ENCODE data around the gene SH3PXD2A. TPM values are rescaled to one million over a fixed set of nuclear protein-coding genes. Genes with fewer than 3 reads are reported as not detected.
"Not testable (repeated sequence)": the region's sequence is repeated elsewhere in the genome, so short reads cannot be mapped to it uniquely, and the experiment has no call there.

SH3PXD2A gene
- total RNA-seq, 1 donor from 2014 or later = 8.3 TPM

DNA sequence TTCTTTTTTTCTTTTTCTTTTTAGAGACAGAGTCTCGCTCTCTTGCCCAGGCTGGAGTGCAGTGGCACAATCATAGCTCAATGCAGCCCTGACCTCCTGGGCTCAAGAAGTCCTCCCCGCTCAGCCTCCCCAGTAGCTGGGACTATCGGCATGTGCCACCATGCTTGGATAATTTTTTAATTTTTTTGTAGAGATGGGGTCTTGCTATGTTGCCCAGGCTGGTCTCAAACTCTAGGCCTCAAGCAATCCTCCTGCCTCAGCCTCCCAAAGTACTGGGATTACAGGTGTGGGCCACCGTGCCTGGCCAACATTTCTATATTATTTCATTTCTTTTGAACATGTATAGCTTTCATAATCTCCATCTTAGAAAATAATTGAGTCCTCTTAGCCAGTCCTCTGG is 42.1 kb downstream of the SH3PXD2A start:
- DNase-seq; H3K9me3 Mint-ChIP-seq; H3K36me3 Mint-ChIP-seq (ENCODE audit: low read depth); intact Hi-C loops (cut with micrococcal nuclease); H3K4me3 Mint-ChIP-seq; H3K27ac Mint-ChIP-seq; H3K4me1 Mint-ChIP-seq; H3K27me3 Mint-ChIP-seq: not testable (repeated sequence)

DNA sequence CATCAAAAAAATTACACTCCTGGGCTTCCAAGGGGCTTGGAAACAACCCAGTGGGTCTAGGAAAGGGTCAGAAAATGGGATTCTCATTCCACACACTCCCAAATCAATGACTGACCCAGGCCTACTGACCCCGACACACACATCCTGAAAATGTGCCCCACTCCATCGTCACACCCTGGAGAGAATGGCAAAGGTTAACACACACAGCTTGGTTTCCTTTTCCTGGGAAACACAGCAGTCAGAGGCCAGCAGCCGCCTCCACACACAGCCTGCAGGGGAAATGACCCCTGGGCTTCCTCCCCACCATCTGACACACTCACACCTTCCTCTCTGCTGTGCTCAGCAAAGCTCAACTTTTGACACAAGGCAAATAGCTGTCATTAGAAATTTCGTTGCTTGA is 42.9 kb downstream of the SH3PXD2A start:
- no peaks in the 10 kb centered on the region for H3K9me3 Mint-ChIP-seq
- H3K27me3 Mint-ChIP-seq = peaks cover 1% of the 10 kb centered on the region
- no peak overlapping the region for H3K27ac Mint-ChIP-seq
- DNase-seq = no peak
- H3K36me3 Mint-ChIP-seq (ENCODE audit: low read depth) = no peaks in the 10 kb centered on the region
- intact Hi-C loops (cut with micrococcal nuclease) = no loop called here
- no peak overlapping the region for H3K4me3 Mint-ChIP-seq
- peaks cover 5% of the 10 kb centered on the region for H3K4me1 Mint-ChIP-seq

DNA sequence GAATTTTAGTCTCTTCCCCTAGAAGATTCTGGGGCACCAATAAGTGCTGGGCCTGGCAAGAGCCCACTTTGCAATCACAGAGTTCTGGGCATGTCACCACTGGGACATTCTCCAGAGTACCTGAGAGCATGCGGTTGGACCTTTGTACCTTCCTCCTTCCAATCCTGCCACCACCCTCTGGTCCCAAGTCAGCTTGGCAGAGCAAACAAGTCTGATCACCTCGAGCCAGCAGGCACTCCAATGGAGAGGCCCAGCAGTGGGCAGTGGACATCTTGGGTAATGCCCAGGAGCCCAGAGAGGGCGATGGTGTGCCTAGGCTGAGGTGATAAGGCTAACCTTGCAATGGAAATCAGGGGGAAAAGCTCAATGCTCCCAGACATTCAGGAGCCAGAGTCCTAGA is 43.4 kb downstream of the SH3PXD2A start:
- H3K9me3 Mint-ChIP-seq = no peaks in the 10 kb centered on the region
- H3K36me3 Mint-ChIP-seq (ENCODE audit: low read depth) = no peaks in the 10 kb centered on the region
- no peak for DNase-seq
- no peak overlapping the region for H3K4me3 Mint-ChIP-seq
- peaks cover 5% of the 10 kb centered on the region for H3K4me1 Mint-ChIP-seq
- H3K27ac Mint-ChIP-seq = no peak overlapping the region
- intact Hi-C loops (cut with micrococcal nuclease) = no loop called here
- peaks cover 1% of the 10 kb centered on the region for H3K27me3 Mint-ChIP-seq

DNA sequence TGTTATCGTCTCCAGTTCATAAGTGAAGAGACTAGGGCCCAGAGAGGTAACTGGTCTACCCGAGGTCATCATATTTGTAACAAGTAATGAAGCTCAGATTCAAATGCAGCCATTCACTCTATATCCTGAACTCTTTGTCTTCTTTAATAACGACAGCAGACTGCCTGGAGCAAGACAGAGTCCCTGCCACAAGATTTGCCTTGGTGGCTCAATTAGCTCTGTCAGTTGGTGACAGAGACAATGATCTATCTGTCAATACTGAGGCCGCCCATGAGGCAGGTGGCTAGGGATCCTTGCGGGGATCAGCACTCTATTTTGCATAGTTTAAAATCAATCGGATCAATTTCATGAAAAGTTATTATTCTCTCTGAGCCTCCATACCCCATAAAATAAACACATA is 43.9 kb downstream of the SH3PXD2A start:
- Mint-ChIP-seq H3K9me3 (no peaks in the 10 kb centered on the region), H3K4me1 (peaks cover 5% of the 10 kb centered on the region), H3K4me3 (no peak overlapping the region), H3K27ac (no peak overlapping the region), H3K36me3 (ENCODE audit: low read depth) (no peaks in the 10 kb centered on the region), H3K27me3 (peaks cover 1% of the 10 kb centered on the region)
- intact Hi-C loops (cut with micrococcal nuclease) = no loop called here
- no peak for DNase-seq

DNA sequence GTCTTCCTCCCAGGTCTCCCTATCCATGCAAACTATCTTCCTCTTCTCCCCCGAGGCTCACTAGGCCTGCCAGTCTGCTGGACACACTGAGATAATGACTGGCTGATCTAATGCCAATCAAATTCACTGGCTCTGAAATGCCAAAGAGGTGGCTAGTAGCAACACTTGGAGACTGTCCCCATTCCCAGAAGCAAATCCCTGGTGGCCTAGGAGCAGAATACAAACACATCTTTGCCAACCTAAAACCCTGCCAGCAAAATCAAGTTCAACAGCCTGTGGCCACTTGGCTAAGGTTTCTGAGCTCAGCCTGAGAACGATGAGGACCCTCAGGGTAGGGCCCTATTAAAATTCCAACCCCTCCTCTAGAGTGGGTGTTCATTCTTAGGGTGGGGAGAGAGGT is 46.6 kb downstream of the SH3PXD2A start:
- H3K36me3 Mint-ChIP-seq (ENCODE audit: low read depth) = no peaks in the 10 kb centered on the region
- intact Hi-C loops (cut with micrococcal nuclease) = no loop called here
- DNase-seq = no peak
- H3K27me3 Mint-ChIP-seq = peaks cover 1% of the 10 kb centered on the region
- H3K27ac Mint-ChIP-seq = no peak overlapping the region
- peaks cover 6% of the 10 kb centered on the region for H3K4me1 Mint-ChIP-seq
- no peaks in the 10 kb centered on the region for H3K9me3 Mint-ChIP-seq
- H3K4me3 Mint-ChIP-seq = no peak overlapping the region

DNA sequence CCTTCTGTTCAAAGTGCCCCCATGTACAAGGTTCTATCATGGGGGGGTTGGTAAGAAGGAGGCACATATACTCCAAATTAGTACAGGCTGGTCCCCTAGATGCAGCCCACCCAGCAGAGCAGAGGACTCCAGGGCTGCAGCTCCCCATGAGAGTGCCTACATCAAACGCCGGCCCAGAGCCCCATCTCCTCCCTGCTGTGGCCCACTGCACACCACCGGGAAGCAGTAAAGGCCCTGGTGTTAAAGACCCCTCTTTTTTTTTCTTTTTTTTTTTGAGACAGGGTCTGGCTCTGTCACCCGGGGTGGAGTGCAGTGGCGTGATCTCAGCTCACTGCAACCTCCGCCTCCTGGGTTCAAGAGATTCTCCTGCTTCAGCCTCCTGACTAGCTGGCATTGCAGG is 47.4 kb downstream of the SH3PXD2A start:
- no peak for DNase-seq
- intact Hi-C loops (cut with micrococcal nuclease) = no loop called here
- no peaks in the 10 kb centered on the region for H3K9me3 Mint-ChIP-seq
- peaks cover 8% of the 10 kb centered on the region for H3K4me1 Mint-ChIP-seq
- no peak overlapping the region for H3K4me3 Mint-ChIP-seq
- H3K27me3 Mint-ChIP-seq = peaks cover under 1% of the 10 kb centered on the region
- no peak overlapping the region for H3K27ac Mint-ChIP-seq
- no peaks in the 10 kb centered on the region for H3K36me3 Mint-ChIP-seq (ENCODE audit: low read depth)

DNA sequence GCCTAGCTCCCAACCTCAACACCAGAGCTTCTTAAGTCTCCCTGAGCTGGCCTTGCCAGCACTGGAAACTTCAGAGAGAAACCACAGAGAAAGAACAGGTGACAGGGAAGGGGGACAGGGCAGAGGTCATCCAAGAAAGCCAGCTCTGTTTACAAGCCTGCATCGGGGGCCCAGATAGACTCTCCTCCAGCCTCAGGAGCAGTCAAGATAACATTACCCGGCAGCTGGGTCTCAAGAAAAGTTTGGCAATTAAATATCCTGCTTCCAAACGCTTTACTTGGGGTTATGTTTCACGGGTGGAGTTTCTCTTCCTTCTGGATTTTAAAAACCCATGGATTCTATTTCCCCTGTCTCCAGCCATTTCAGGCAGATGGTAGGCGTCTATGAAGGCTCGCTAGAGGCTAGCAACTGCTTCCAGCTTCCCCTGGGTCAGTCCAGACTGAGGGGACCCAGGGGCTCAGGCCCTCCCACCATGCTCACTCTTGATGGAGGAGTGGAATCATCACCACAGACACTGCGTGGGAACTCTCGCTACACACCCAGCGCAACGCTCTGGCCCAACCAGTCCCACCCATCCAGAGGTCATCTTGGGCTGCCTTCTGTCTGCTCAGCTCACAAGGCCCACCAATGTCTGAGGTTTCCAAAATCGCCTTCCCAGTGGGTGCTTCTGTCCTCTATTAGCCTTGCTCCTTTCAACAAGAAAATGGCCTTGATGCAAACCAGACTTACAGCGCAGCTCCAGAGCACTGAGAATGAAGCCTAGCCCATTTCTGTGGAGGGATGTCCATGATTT is 48.8 kb downstream of the SH3PXD2A start:
- intact Hi-C loops (cut with micrococcal nuclease) = no loop called here
- no peak for DNase-seq
- Mint-ChIP-seq H3K27ac (no peak overlapping the region), H3K4me1 (peaks cover 9% of the 10 kb centered on the region), H3K36me3 (ENCODE audit: low read depth) (no peaks in the 10 kb centered on the region), H3K4me3 (no peak overlapping the region), H3K27me3 (no peaks in the 10 kb centered on the region), H3K9me3 (no peaks in the 10 kb centered on the region)

DNA sequence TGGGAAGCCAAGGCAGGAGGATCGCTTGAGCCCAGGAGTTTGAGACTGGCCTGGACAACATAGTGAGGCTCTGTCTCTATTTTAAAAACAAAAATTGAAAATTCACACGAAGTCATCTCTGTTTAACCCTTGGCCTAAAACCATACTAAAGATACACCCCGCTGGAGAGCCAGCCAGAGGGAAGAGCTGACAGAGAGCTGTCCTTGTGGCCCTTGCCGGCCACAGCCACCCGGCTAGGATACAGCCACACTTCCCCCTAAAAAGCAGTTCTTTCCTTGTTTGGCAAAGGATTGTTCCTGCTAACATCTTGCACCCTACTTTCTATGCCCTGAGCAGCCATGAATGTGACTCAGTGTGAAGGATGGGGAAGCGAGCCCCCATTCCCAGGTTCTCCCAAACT is 49.6 kb downstream of the SH3PXD2A start:
- Mint-ChIP-seq H3K4me3 (no peak overlapping the region), H3K27me3 (no peaks in the 10 kb centered on the region), H3K9me3 (no peaks in the 10 kb centered on the region), H3K4me1 (peaks cover 16% of the 10 kb centered on the region), H3K27ac (no peak overlapping the region), H3K36me3 (ENCODE audit: low read depth) (no peaks in the 10 kb centered on the region)
- intact Hi-C loops (cut with micrococcal nuclease) = no loop called here
- DNase-seq = no peak

DNA sequence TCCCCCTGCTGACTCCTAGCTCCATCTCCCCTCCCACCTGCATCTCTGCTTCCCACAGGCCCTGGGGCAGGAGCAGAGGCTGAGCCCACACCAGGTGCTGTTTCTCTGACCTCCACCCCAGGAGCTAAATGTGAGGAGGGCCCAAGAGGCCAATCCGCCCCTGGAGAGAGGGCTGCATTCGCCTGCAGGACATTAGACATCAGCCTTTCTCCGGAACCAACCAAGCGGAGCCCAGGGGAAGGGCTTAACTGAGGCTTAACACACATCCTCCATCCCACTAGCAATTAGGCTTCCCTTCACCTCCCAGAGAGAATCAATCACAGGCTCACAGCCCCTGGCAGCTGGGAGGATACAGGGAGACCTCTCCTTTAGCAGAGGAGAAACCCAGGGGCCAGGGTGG is 50.5 kb downstream of the SH3PXD2A start:
- Mint-ChIP-seq H3K27ac (no peak overlapping the region), H3K36me3 (ENCODE audit: low read depth) (no peaks in the 10 kb centered on the region), H3K27me3 (no peaks in the 10 kb centered on the region), H3K9me3 (no peaks in the 10 kb centered on the region), H3K4me3 (no peak overlapping the region), H3K4me1 (peaks cover 25% of the 10 kb centered on the region)
- no peak for DNase-seq
- intact Hi-C loops (cut with micrococcal nuclease) = loop anchor here (5.0 kb wide), 1 partner anchor 48 kb away; no protein-coding TSS in a partner anchor

DNA sequence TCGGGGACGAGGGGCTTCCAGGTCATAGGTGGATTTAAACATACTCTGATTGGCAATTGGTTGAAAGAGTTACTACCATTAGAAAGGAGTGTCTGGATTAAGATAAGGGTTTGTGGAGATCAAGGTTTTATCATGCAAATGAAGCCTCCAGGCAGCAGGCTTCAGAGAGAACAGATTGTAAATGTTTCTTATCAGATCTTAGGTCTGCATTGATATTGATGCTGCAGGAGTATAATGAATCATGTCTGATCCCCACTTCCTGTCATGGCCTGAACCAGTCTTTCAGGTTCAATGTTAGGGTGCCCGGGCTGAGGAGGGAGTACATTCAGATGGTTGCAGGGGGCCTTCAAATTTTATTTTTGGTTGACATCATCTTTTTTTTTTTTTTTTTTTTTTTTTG is 51.4 kb downstream of the SH3PXD2A start:
- peak; percentile 73 for DNase-seq
- H3K4me1 Mint-ChIP-seq = peaks cover 28% of the 10 kb centered on the region
- no peaks in the 10 kb centered on the region for H3K36me3 Mint-ChIP-seq (ENCODE audit: low read depth)
- H3K27me3 Mint-ChIP-seq = no peaks in the 10 kb centered on the region
- H3K4me3 Mint-ChIP-seq = no peak overlapping the region
- intact Hi-C loops (cut with micrococcal nuclease) = loop anchor here (5.0 kb wide), 1 partner anchor 47 kb away; no protein-coding TSS in a partner anchor
- H3K9me3 Mint-ChIP-seq = no peaks in the 10 kb centered on the region
- H3K27ac Mint-ChIP-seq = no peak overlapping the region

DNA sequence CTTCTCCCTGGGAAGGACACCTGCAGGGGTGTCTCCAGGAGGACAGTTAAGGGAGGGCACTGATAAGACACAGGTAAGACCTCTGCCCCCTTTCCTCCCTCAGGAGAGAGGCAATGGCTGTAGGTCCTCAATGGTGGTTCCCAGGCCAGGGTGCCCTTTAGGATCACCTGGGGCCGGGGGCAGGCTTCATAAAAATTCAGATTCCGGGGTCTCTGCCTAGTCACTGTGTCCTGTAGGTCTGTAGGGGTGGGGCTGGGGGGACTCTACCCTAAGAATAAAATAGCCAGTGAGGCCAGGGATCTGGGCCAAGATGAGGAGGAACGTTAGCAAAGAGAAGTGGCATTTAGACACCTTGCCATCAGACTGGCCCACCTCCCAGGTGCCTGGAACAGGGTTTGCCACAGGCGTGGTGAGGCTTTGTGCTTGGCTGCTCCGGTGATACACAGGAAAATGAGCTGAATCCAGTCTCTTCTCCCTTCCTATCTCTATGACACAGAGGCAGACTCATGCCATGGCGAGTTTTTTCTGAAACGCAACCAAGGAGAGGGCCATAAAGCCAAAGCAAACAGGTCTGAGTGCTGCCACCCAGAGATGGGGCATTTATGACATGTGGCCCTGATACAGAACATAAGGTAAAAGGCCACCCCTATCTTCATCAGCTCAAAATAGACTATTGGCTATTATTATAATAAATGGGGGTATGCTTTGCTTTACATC is 52.6 kb downstream of the SH3PXD2A start:
- Mint-ChIP-seq H3K4me3 (no peak overlapping the region), H3K9me3 (no peaks in the 10 kb centered on the region), H3K27me3 (no peaks in the 10 kb centered on the region), H3K36me3 (ENCODE audit: low read depth) (no peaks in the 10 kb centered on the region), H3K4me1 (peaks cover 28% of the 10 kb centered on the region), H3K27ac (no peak overlapping the region)
- no peak for DNase-seq
- intact Hi-C loops (cut with micrococcal nuclease) = loop anchor here (5.0 kb wide), 1 partner anchor 45 kb away; no protein-coding TSS in a partner anchor

DNA sequence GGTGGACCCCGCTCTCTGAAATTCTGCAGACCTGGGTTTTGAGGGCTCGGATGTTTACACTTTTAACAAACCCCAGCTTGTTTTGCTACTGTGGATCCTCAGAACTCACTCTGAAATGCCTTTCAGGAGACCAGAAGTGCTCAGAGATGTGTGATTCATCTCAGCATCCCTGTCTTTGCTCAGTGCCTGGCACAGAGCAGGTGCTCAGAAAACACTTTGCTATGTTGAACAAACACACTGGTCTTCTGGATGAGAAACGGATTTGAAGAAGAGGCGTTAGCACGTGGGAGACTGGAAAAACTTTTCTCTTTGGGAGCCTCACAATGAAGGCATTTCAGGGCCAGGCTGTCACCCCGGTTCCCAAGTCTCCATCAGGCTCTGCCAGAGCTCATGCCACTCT is 53.3 kb downstream of the SH3PXD2A start:
- Mint-ChIP-seq H3K36me3 (ENCODE audit: low read depth) (no peaks in the 10 kb centered on the region), H3K27ac (no peak overlapping the region), H3K27me3 (no peaks in the 10 kb centered on the region), H3K4me1 (peaks cover 28% of the 10 kb centered on the region), H3K4me3 (no peak overlapping the region), H3K9me3 (no peaks in the 10 kb centered on the region)
- no peak for DNase-seq
- intact Hi-C loops (cut with micrococcal nuclease) = loop anchor here (5.0 kb wide), 1 partner anchor 45 kb away; no protein-coding TSS in a partner anchor

DNA sequence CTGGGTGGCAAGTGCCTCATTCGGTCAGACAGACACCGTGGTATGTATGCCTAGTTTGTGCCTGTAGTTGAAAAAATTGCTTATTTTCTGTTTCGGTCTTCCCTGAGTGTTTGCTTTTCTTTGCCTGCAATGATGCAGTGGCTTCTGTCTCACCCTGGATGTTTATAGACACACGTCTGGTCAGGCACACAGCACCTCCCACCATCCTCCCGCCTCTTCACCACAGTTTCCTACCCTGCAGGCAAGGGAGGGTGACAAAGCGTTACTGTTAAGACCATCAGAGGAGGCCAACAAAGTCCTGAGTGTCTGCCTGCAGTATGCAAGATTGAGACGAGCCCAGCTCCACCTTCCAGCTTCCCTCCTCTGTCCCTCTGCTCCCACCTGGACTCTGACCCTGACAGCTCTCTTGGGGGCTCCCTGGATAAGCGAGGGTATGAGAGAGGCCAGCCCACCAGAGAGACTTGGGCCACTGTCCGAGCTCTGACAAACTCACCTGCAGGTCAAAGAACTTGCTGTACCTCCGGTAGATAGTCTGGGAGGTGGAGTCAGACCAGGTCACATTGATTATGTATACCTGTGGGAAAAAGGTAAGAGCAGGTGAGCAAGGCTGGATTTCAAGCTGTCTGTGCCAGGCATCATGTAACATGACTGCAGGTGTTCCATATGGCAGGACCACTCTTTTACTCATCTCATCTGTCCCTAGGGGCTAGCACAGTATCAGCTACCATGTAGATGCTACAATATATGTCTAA is 54.4 kb downstream of the SH3PXD2A start:
- intact Hi-C loops (cut with micrococcal nuclease) = loop anchor here (5.0 kb wide), 1 partner anchor 44 kb away; no protein-coding TSS in a partner anchor
- Mint-ChIP-seq H3K36me3 (ENCODE audit: low read depth) (no peaks in the 10 kb centered on the region), H3K27ac (peak overlapping the region; percentile 74), H3K9me3 (no peaks in the 10 kb centered on the region), H3K4me1 (peaks cover 28% of the 10 kb centered on the region), H3K27me3 (peaks cover 4% of the 10 kb centered on the region), H3K4me3 (peak overlapping the region; percentile 34)
- DNase-seq = peak; percentile 89

DNA sequence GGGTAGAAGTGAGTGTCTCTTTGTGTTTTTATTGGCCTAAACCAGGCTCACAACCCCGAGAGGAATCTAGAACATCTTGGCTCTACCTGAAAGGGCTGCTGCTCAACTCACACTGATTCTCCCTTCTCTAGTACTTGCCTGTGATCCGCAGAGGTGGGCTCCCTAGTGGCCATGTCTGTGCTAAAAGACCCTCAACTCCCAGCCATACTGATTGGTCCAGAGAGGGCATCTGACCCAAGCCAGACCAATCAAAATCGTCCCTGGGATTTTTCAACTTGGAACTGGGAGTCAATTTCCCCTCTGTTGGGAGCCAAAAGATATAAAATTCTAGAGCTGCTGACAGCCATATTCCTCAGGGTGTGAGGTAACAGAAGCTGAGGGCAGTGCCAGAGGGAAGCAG is 55.3 kb downstream of the SH3PXD2A start:
- intact Hi-C loops (cut with micrococcal nuclease) = loop anchor here (5.0 kb wide), 1 partner anchor 43 kb away; no protein-coding TSS in a partner anchor
- Mint-ChIP-seq H3K27ac (peak overlapping the region; percentile 56), H3K9me3 (no peaks in the 10 kb centered on the region), H3K27me3 (peaks cover 6% of the 10 kb centered on the region), H3K4me1 (peaks cover 28% of the 10 kb centered on the region), H3K36me3 (ENCODE audit: low read depth) (no peaks in the 10 kb centered on the region), H3K4me3 (peak overlapping the region; percentile 34)
- DNase-seq = no peak
